Naive thymus-derived CD4-positive, alpha-beta T cell (primary cell): ENCODE results near the gene EPO. TPM values are rescaled to one million over a fixed set of nuclear protein-coding genes. Genes with fewer than 3 reads are reported as not detected.

Experiments used
- ATAC-seq: fragments of 150-1000 bp; cut with Tn5 transposase; 2 replicates; pipeline ENCODE4 v1.10.0; 2021; ENCODE audit warnings: mild to moderate bottlenecking, moderate library complexity
- CTCF ChIA-PET: fragments of 350-600 bp; sonication (Branson Sonifier 250); formaldehyde crosslinking; loops from one replicate; lab custom pipeline; 2021; ENCODE audit warnings: antibody characterized with exemption; lab: Charles Lee
- POLR2A ChIA-PET: fragments of 350-600 bp; sonication (Branson Sonifier 250); formaldehyde crosslinking; loops from one replicate; lab custom pipeline; 2021; ENCODE audit warnings: antibody characterized with exemption, inconsistent platforms; lab: Charles Lee
- DNase-seq, 9 donors: peaks; one replicate each; pipeline versions ENCODE4 v3.0.0 to v3.0.0-alpha.2; 2020 to 2022; ENCODE audit warnings: mixed read lengths in 1 of 9
- H3K27ac ChIP-seq: one replicate; pipeline ENCODE4 v1.7.0; 2013; ENCODE audit warnings: mild to moderate bottlenecking, low read depth, low read length, moderate library complexity
- H3K27me3 ChIP-seq, 2 donors: one replicate each; pipeline ENCODE4 v1.7.0; 2013; ENCODE audit warnings: low read length in 2 of 2, mild to moderate bottlenecking in 2 of 2, moderate library complexity in 2 of 2; ENCODE audit not compliant: control insufficient read depth in 2 of 2, insufficient read depth in 2 of 2
- H3K36me3 ChIP-seq, 3 experiments: 1 replicate in 2 of 3; 2 replicates in 1 of 3; pipeline ENCODE4 v1.7.0; 2013; ENCODE audit warnings: low read length in 3 of 3, mild to moderate bottlenecking in 3 of 3, moderate library complexity in 1 of 3; ENCODE audit not compliant: insufficient read depth in 3 of 3, control insufficient read depth in 2 of 3
- H3K4me1 ChIP-seq, 2 donors: one replicate each; pipeline ENCODE4 v1.7.0; 2013; ENCODE audit warnings: low read length in 2 of 2, mild to moderate bottlenecking in 2 of 2, moderate library complexity in 1 of 2; ENCODE audit not compliant: control insufficient read depth in 2 of 2, insufficient read depth in 2 of 2
- H3K4me3 ChIP-seq: 2 replicates; pipeline ENCODE4 v1.7.0; 2013; ENCODE audit warnings: mild to moderate bottlenecking, low read length
- H3K9me3 ChIP-seq, 3 experiments: 1 replicate in 2 of 3; 2 replicates in 1 of 3; pipeline ENCODE4 v1.7.0; 2013; ENCODE audit warnings: low read length in 3 of 3; ENCODE audit not compliant: control insufficient read depth in 2 of 3
- H3K27ac Mint-ChIP-seq, 9 donors: one replicate each; pipeline ENCODE4 v1.8.0; 2020 to 2022; ENCODE audit warnings: mixed read lengths in 9 of 9, mild to moderate bottlenecking in 8 of 9, moderate library complexity in 5 of 9, inconsistent platforms in 2 of 9
- H3K27me3 Mint-ChIP-seq, 5 donors: one replicate each; pipeline ENCODE4 v1.8.0; 2021 to 2022; ENCODE audit warnings: mixed read lengths in 5 of 5, mild to moderate bottlenecking in 1 of 5
- H3K36me3 Mint-ChIP-seq, 5 donors: one replicate each; pipeline ENCODE4 v1.8.0; 2020 to 2022; ENCODE audit warnings: mixed read lengths in 5 of 5, mild to moderate bottlenecking in 3 of 5, inconsistent platforms in 1 of 5
- H3K4me1 Mint-ChIP-seq, 7 donors: one replicate each; pipeline ENCODE4 v1.8.0; 2020 to 2022; ENCODE audit warnings: mixed read lengths in 7 of 7, mild to moderate bottlenecking in 3 of 7, inconsistent platforms in 1 of 7
- H3K4me3 Mint-ChIP-seq, 10 donors: one replicate each; pipeline ENCODE4 v1.8.0; 2020 to 2022; ENCODE audit warnings: mild to moderate bottlenecking in 10 of 10, mixed read lengths in 10 of 10, moderate library complexity in 6 of 10, inconsistent platforms in 2 of 10
- H3K9me3 Mint-ChIP-seq, 11 donors: one replicate each; pipeline ENCODE4 v1.8.0; 2020 to 2022; ENCODE audit warnings: mixed read lengths in 11 of 11, mild to moderate bottlenecking in 4 of 11, inconsistent platforms in 1 of 11, moderate library complexity in 1 of 11
- intact Hi-C, 2 donors: fragments of 100-400 bp; cut with micrococcal nuclease; formaldehyde crosslinking; loops; one replicate each; pipeline ENCODE4 v1.15.1; 2023
- polyA plus RNA-seq, 2 donors: library from polyadenylated mRNA; unstranded; fragments of 300-500 nt; fragmentation: Illumina TruSeq; gene quantifications; one replicate each; pipeline ENCODE4 v1.2.3, GENCODE V29; 2021
- total RNA-seq, 6 experiments: library from RNA in 5 of 6; stranded (reverse) in 5 of 6; gene quantifications; 1 replicate in 5 of 6; 2 replicates in 1 of 6; pipeline ENCODE4 v1.2.3 and lab custom pipeline; 2021 to 2026

Gene EPO
- total and polyA plus RNA-seq, 7 experiments from 2014 or later = not detected

- H3K27me3 Mint-ChIP-seq = no peaks in the 10 kb centered on the region
- peaks cover 5 to 34% (median 22%) of the 10 kb centered on the region in 7 donors for H3K4me1 Mint-ChIP-seq
- ChIA-PET CTCF (interaction anchor here (1.0 kb wide), 1 partner anchor 20 kb away, joined by 3 read pairs; the partner anchor contains the start of gene POP7), POLR2A (interaction anchor here (0.5 kb wide), 1 partner anchor 235 kb away, joined by 3 read pairs; no protein-coding TSS in a partner anchor)
- H3K4me3 Mint-ChIP-seq = no peak overlapping the region
- ATAC-seq = no peak
- intact Hi-C loops = no loop called here
- peaks cover under 1 to 15% of the 10 kb centered on the region in 2 donors for H3K4me1 ChIP-seq
- no peak overlapping the region for H3K27ac ChIP-seq
- H3K9me3 ChIP-seq = no peaks in the 10 kb centered on the region
- peaks cover 0 to 88% (median 11%) of the 10 kb centered on the region in 3 experiments for H3K36me3 ChIP-seq
- H3K27me3 ChIP-seq = no peaks in the 10 kb centered on the region
- peaks cover 0 to 6% (median 0%) of the 10 kb centered on the region in 5 donors for H3K36me3 Mint-ChIP-seq
- H3K4me3 ChIP-seq = no peak overlapping the region
- no peak for DNase-seq
- H3K9me3 Mint-ChIP-seq = peaks cover 0 to 1% (median 0%) of the 10 kb centered on the region in 11 donors
- H3K27ac Mint-ChIP-seq = peak overlapping the region in 3 of 9 donors; percentile 24 to 60 (median 28)
These were observed 34.6 kb upstream of the EPO start for GRCh38 chr7:100685631-100686145.

- Mint-ChIP-seq H3K27me3 (no peaks in the 10 kb centered on the region), H3K4me3 (no peak overlapping the region), H3K9me3 (peaks cover 0 to 1% (median 0%) of the 10 kb centered on the region in 11 donors), H3K27ac (peak overlapping the region in 1 of 9 donors; percentile 32), H3K4me1 (peaks cover 5 to 29% (median 17%) of the 10 kb centered on the region in 7 donors), H3K36me3 (peaks cover 0 to 6% (median 0%) of the 10 kb centered on the region in 5 donors)
- H3K27me3 ChIP-seq = no peaks in the 10 kb centered on the region
- H3K4me3 ChIP-seq = no peak overlapping the region
- POLR2A ChIA-PET = interaction anchor here (0.5 to 1.8 kb wide), 2 partner anchors 235 to 257 kb away, joined by 3 to 5 read pairs; partner anchors contain the start of genes MEPCE and ZCWPW1
- CTCF ChIA-PET = no interaction called here
- H3K27ac ChIP-seq = no peak overlapping the region
- no peaks in the 10 kb centered on the region for H3K9me3 ChIP-seq
- no peak for DNase-seq
- intact Hi-C loops = no loop called here
- H3K36me3 ChIP-seq = peaks cover 0 to 84% (median 11%) of the 10 kb centered on the region in 3 experiments
- ATAC-seq = no peak
- peaks cover 7 to 15% of the 10 kb centered on the region in 2 donors for H3K4me1 ChIP-seq
These were observed 34.0 kb upstream of the EPO start for GRCh38 chr7:100686201-100686821.

GRCh38 chr7:100686822-100687211 lies 33.5 kb upstream of the EPO start:
- ChIA-PET CTCF (no interaction called here), POLR2A (interaction anchor here (1.8 kb wide), 1 partner anchor 258 kb away, joined by 5 read pairs; the partner anchor contains the start of genes MEPCE and ZCWPW1)
- H3K27ac Mint-ChIP-seq = peak overlapping the region in 1 of 9 donors; percentile 32
- peaks cover 8 to 15% of the 10 kb centered on the region in 2 donors for H3K4me1 ChIP-seq
- ATAC-seq = no peak
- intact Hi-C loops = no loop called here
- no peak for DNase-seq
- H3K4me3 ChIP-seq = no peak overlapping the region
- H3K36me3 ChIP-seq = peaks cover 0 to 79% (median 11%) of the 10 kb centered on the region in 3 experiments
- H3K9me3 Mint-ChIP-seq = peaks cover 0 to 1% (median 0%) of the 10 kb centered on the region in 11 donors
- H3K4me1 Mint-ChIP-seq = peaks cover 6 to 31% (median 20%) of the 10 kb centered on the region in 7 donors
- no peaks in the 10 kb centered on the region for H3K27me3 Mint-ChIP-seq
- H3K4me3 Mint-ChIP-seq = no peak overlapping the region
- H3K27me3 ChIP-seq = no peaks in the 10 kb centered on the region
- H3K9me3 ChIP-seq = no peaks in the 10 kb centered on the region
- H3K36me3 Mint-ChIP-seq = peaks cover 0 to 7% (median 0%) of the 10 kb centered on the region in 5 donors
- H3K27ac ChIP-seq = no peak overlapping the region

- Histone ChIP-seq H3K4me1 (peaks cover 13 to 16% of the 10 kb centered on the region in 2 donors), H3K4me3 (no peak overlapping the region), H3K9me3 (no peaks in the 10 kb centered on the region), H3K36me3 (peaks cover 0 to 75% (median 8%) of the 10 kb centered on the region in 3 experiments), H3K27me3 (no peaks in the 10 kb centered on the region), H3K27ac (no peak overlapping the region)
- peaks cover 10 to 33% (median 25%) of the 10 kb centered on the region in 7 donors for H3K4me1 Mint-ChIP-seq
- ChIA-PET POLR2A (interaction anchor here (1.8 to 2.1 kb wide), 2 partner anchors 10 to 258 kb away, joined by 5 to 10 read pairs; partner anchors contain the start of genes MEPCE and ZCWPW1), CTCF (no interaction called here)
- no peak overlapping the region for H3K27ac Mint-ChIP-seq
- ATAC-seq = no peak
- no peak overlapping the region for H3K4me3 Mint-ChIP-seq
- intact Hi-C loops = no loop called here
- DNase-seq = no peak
- H3K9me3 Mint-ChIP-seq = peaks cover 0 to 3% (median 0%) of the 10 kb centered on the region in 11 donors
- H3K27me3 Mint-ChIP-seq = no peaks in the 10 kb centered on the region
- peaks cover 0 to 8% (median 0%) of the 10 kb centered on the region in 5 donors for H3K36me3 Mint-ChIP-seq
These were observed 33.0 kb upstream of the EPO start for GRCh38 chr7:100687261-100687660.

GRCh38 chr7:100687751-100688300 lies 32.4 kb upstream of the EPO start:
- Mint-ChIP-seq H3K27ac (no peak overlapping the region), H3K36me3 (peaks cover 0 to 8% (median 2%) of the 10 kb centered on the region in 5 donors), H3K27me3 (no peaks in the 10 kb centered on the region), H3K4me1 (peaks cover 16 to 39% (median 31%) of the 10 kb centered on the region in 7 donors), H3K9me3 (peaks cover 0 to 3% (median 0%) of the 10 kb centered on the region in 11 donors), H3K4me3 (no peak overlapping the region)
- H3K27me3 ChIP-seq = no peaks in the 10 kb centered on the region
- H3K4me3 ChIP-seq = no peak overlapping the region
- CTCF ChIA-PET = no interaction called here
- intact Hi-C loops = no loop called here
- peaks cover 0 to 69% (median 8%) of the 10 kb centered on the region in 3 experiments for H3K36me3 ChIP-seq
- H3K4me1 ChIP-seq = peaks cover 18 to 22% of the 10 kb centered on the region in 2 donors
- ATAC-seq (no peak), DNase-seq (no peak)
- H3K9me3 ChIP-seq = no peaks in the 10 kb centered on the region
- POLR2A ChIA-PET = interaction anchor here (0.6 to 2.1 kb wide), 4 partner anchors 8 to 259 kb away, joined by 4 to 10 read pairs (median 6); partner anchors contain the start of genes MEPCE and ZCWPW1
- H3K27ac ChIP-seq = peak overlapping the region; percentile 20

GRCh38 chr7:100688326-100688860 lies 31.9 kb upstream of the EPO start:
- H3K27ac ChIP-seq = no peak overlapping the region
- intact Hi-C loops = no loop called here
- H3K4me1 ChIP-seq = peaks cover 23 to 27% of the 10 kb centered on the region in 2 donors
- no peak overlapping the region for H3K4me3 Mint-ChIP-seq
- no peaks in the 10 kb centered on the region for H3K9me3 ChIP-seq
- peaks cover 0 to 2% (median 0%) of the 10 kb centered on the region in 5 donors for H3K27me3 Mint-ChIP-seq
- H3K4me1 Mint-ChIP-seq = peaks cover 20 to 44% (median 36%) of the 10 kb centered on the region in 7 donors
- H3K27me3 ChIP-seq = no peaks in the 10 kb centered on the region
- H3K36me3 Mint-ChIP-seq = peaks cover 0 to 11% (median 6%) of the 10 kb centered on the region in 5 donors
- POLR2A ChIA-PET = interaction anchor here (0.6 to 2.1 kb wide), 5 partner anchors 8 to 259 kb away, joined by 3 to 10 read pairs (median 5); partner anchors contain the start of genes MEPCE and ZCWPW1
- ATAC-seq (no peak), DNase-seq (no peak)
- H3K4me3 ChIP-seq = no peak overlapping the region
- CTCF ChIA-PET = interaction anchor here (2.0 kb wide), 1 partner anchor 17 kb away, joined by 6 read pairs; the partner anchor contains the start of gene POP7
- peak overlapping the region in 5 of 9 donors; percentile 12 to 72 (median 31) for H3K27ac Mint-ChIP-seq
- peaks cover 0 to 3% (median 0%) of the 10 kb centered on the region in 11 donors for H3K9me3 Mint-ChIP-seq
- H3K36me3 ChIP-seq = peaks cover 0 to 63% (median 8%) of the 10 kb centered on the region in 3 experiments
